SU-DHL-6 (cell line): ENCODE data around the gene SLCO2B1.

ENCODE experiments used
- CTCF ChIP-seq: fragments of 200-600 bp; sonication (generic); IDR thresholded peaks from one replicate; pipeline ENCODE4 v1.5.1; 2017; ENCODE audit warnings: antibody characterized with exemption, mild to moderate bottlenecking, low read length, moderate library complexity; ENCODE audit not compliant: insufficient read depth, poor library complexity, severe bottlenecking
- EZH2phosphoT487 ChIP-seq: fragments of 200-600 bp; sonication (generic), shearing (Covaris generic); conservative IDR thresholded peaks from 2 replicates; pipeline ENCODE4 v1.6.1; 2018; ENCODE audit warnings: mild to moderate bottlenecking, antibody characterized with exemption, low read length, moderate library complexity, mixed read lengths

- TF ChIP-seq CTCF (no peak), EZH2phosphoT487 (no peak)
Observed at GRCh38 chr11:75107187-75107586, 43.7 kb upstream of the SLCO2B1 start.
